ENCODE measurements around the gene RCAN1. TPM values are rescaled to one million over a fixed set of nuclear protein-coding genes. Genes with fewer than 3 reads are reported as not detected.

RCAN1 gene
- polyA plus RNA-seq: 44.5 and 56.7 TPM in 2 replicates

GRCh38 chr21:34614628-34615486 lies at the start of gene RCAN1:
Gene RCAN1, minus strand, starts transcription at chr21:34615113. Its CDS starts 102 bp downstream, at chr21:34615011.

GRCh38 chr21:34511787-34512455 lies 103.0 kb downstream of the RCAN1 start, which contains the start of gene KCNE1:
Gene KCNE1, minus strand, starts transcription at chr21:34512210. Its CDS starts 62,576 bp downstream, at chr21:34449634.

Other genes starting within 250 kb of the RCAN1 start
- gene SMIM11, start 239.6 kb downstream of the RCAN1 start, polyA plus RNA-seq: 10.0 and 28.7 TPM in 2 replicates
- not detected in 2 replicates for gene SMIM34, start 191.2 kb downstream of the RCAN1 start, polyA plus RNA-seq
- not detected in 2 replicates for gene KCNE1, start 102.9 kb downstream of the RCAN1 start, polyA plus RNA-seq
- gene CLIC6, start 53.9 kb upstream of the RCAN1 start, polyA plus RNA-seq: not detected in 2 replicates

Data from Purkinje cell (primary cell).